Endodermal cell (in vitro differentiated cells): ENCODE measurements around the gene HES4. TPM values are rescaled to one million over a fixed set of nuclear protein-coding genes. Genes with fewer than 3 reads are reported as not detected.
"Not testable (repeated sequence)": the region's sequence is repeated elsewhere in the genome, so short reads cannot be mapped to it uniquely, and the experiment has no call there.

Experiments used
- DNase-seq: peaks from one replicate; pipeline ENCODE4 v3.0.0-alpha.2; 2017
- H3K27ac ChIP-seq: 2 replicates; pipeline ENCODE4 v1.5.1; 2013; ENCODE audit warnings: mild to moderate bottlenecking, low read depth, low read length, moderate library complexity
- H3K27me3 ChIP-seq: 2 replicates; pipeline ENCODE4 v1.6.1; 2013; ENCODE audit warnings: mild to moderate bottlenecking, low read length, moderate library complexity; ENCODE audit not compliant: insufficient read depth, control insufficient read depth, poor library complexity, severe bottlenecking
- H3K36me3 ChIP-seq: 2 replicates; pipeline ENCODE4 v1.7.0; 2013; ENCODE audit warnings: mild to moderate bottlenecking, low read length, moderate library complexity; ENCODE audit not compliant: control insufficient read depth, insufficient read depth
- H3K4me1 ChIP-seq: one replicate; pipeline ENCODE4 v1.7.0; 2013; ENCODE audit warnings: low read length; ENCODE audit not compliant: control insufficient read depth, insufficient read depth
- H3K4me3 ChIP-seq: 2 replicates; pipeline ENCODE4 v1.5.1; 2013; ENCODE audit warnings: mild to moderate bottlenecking, low read length, moderate library complexity
- H3K9ac ChIP-seq: 2 replicates; pipeline ENCODE4 v1.6.1; 2013; ENCODE audit warnings: mild to moderate bottlenecking, low read length, moderate library complexity; ENCODE audit not compliant: poor library complexity, severe bottlenecking; ENCODE audit errors: extremely low read depth
- H3K9me3 ChIP-seq: 2 replicates; pipeline ENCODE4 v1.6.1; 2013; ENCODE audit warnings: mild to moderate bottlenecking, low read length, moderate library complexity; ENCODE audit not compliant: control insufficient read depth
- H3K27ac Mint-ChIP-seq: 2 replicates; pipeline ENCODE4 v1.8.0; 2020; ENCODE audit warnings: mixed read lengths
- H3K27me3 Mint-ChIP-seq: 2 replicates; pipeline ENCODE4 v1.8.0; 2021; ENCODE audit warnings: mild to moderate bottlenecking, mixed read lengths; ENCODE audit not compliant: insufficient read depth
- H3K36me3 Mint-ChIP-seq: 2 replicates; pipeline ENCODE4 v1.8.0; 2020; ENCODE audit warnings: low read depth, mixed read lengths
- H3K4me1 Mint-ChIP-seq: 2 replicates; pipeline ENCODE4 v1.8.0; 2020; ENCODE audit warnings: mixed read lengths
- H3K4me3 Mint-ChIP-seq: 2 replicates; pipeline ENCODE4 v1.8.0; 2020; ENCODE audit warnings: mild to moderate bottlenecking, moderate library complexity, mixed read lengths
- H3K9me3 Mint-ChIP-seq: 2 replicates; pipeline ENCODE4 v1.8.0; 2020; ENCODE audit warnings: mild to moderate bottlenecking, mixed read lengths
- WGBS, 2 experiments: methylation state at CpG; one replicate each; pipeline versions ENCODE4 v1.1.5 to v1.1.7; 2013; ENCODE audit warnings: missing lambda C conversion rate in 2 of 2, mixed read lengths in 1 of 2; ENCODE audit not compliant: insufficient coverage in 1 of 2, insufficient read length in 1 of 2; 5-methylcytosine and 5-hydroxymethylcytosine counted together
- total RNA-seq, 2 donors: library from RNA; stranded (reverse); fragmentation: NEBNext Ultra II Directional in 1 of 2; extraction: Animal tissue kit (Norgen Biotek cat#: 25700) in 1 of 2; gene quantifications; 2 replicates in 1 of 2; 3 replicates in 1 of 2; pipeline ENCODE4 v1.2.1, GENCODE V29; 2021
- TF ChIP-seq, protein P1 (sequence below): fragments of 200-600 bp; sonication (generic); conservative IDR thresholded peaks from 2 replicates; pipeline ENCODE4 v1.5.0; 2021; ENCODE audit warnings: antibody characterized with exemption, mild to moderate bottlenecking

HES4 gene
- total RNA-seq, 2 donors from 2014 or later, result 16.1 to 19.7 TPM

GRCh38 chr1:1017397-1018320, 17.8 kb upstream of the HES4 start:
- H3K27ac ChIP-seq, H3K27me3 ChIP-seq, H3K4me1 ChIP-seq, H3K36me3 ChIP-seq, H3K27ac Mint-ChIP-seq, H3K36me3 Mint-ChIP-seq, H3K4me3 ChIP-seq, DNase-seq, H3K9me3 Mint-ChIP-seq, H3K9me3 ChIP-seq, H3K9ac ChIP-seq, H3K4me3 Mint-ChIP-seq: not testable (repeated sequence)
- H3K4me1 Mint-ChIP-seq, result peaks cover 16% of the 10 kb centered on the region
- 89 to 93% methylated on average over 13 to 17 of the region's 17 CpGs for WGBS, 2 experiments
- H3K27me3 Mint-ChIP-seq, result peaks cover 25% of the 10 kb centered on the region

DNA sequence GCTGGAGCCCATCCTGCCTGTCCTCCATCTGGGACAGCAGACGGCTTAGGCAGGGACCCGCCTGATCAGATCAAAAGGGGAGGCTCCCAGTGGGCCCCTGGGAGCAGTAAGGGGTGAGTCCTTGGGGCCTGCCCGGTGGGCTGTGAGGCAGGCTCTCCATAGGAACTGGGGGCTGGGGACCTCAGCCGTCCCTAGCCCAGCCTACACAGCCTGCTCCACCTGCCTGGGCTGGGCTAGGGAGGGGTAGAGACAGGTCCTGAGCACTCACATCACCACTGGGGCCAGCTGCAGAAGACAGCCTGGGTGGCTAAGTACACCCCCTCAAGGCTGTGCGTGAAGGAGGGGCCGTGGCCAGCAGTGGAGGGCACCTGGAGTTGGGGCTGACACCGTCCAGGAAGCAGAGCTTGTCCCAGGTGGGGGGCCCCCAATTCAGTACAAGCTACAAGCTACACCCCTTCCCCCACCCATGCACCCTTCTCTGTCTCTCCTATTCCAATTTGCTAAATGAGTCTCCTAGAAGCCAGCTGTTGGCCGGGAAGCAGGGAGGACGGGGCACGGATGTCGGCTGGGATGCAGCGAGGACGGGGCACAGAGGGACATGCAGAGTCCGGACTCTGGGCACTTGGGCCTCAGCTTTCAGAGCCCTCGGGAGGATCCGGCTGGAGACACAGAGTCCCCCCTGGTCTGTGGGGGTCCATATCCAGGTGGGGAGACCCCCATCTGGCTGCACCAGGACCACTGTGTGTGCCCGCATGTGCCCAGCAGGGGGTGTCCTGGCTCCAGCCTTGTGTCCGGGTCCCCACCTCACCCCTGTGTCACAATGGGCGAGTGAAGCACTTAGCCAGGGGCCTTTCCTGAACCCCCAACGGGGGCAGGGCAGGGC, 15.1 kb upstream of the HES4 start:
- no peaks in the 10 kb centered on the region for H3K4me1 ChIP-seq
- H3K36me3 Mint-ChIP-seq, result no peaks in the 10 kb centered on the region
- H3K9me3 ChIP-seq, result no peaks in the 10 kb centered on the region
- peak overlapping the region; percentile 74 for H3K4me3 Mint-ChIP-seq
- H3K27me3 Mint-ChIP-seq, result peaks cover 16% of the 10 kb centered on the region
- H3K4me3 ChIP-seq, result peak overlapping the region; percentile 77
- no peaks in the 10 kb centered on the region for H3K9me3 Mint-ChIP-seq
- 82 to 87% methylated on average over 12 to 20 of the region's 20 CpGs for WGBS, 2 experiments
- H3K4me1 Mint-ChIP-seq, result peaks cover 14% of the 10 kb centered on the region
- no peaks in the 10 kb centered on the region for H3K27me3 ChIP-seq
- peak; percentile 71 for DNase-seq
- H3K9ac ChIP-seq, result no peak overlapping the region
- H3K27ac ChIP-seq, result no peak overlapping the region
- TF ChIP-seq, protein P1, sequence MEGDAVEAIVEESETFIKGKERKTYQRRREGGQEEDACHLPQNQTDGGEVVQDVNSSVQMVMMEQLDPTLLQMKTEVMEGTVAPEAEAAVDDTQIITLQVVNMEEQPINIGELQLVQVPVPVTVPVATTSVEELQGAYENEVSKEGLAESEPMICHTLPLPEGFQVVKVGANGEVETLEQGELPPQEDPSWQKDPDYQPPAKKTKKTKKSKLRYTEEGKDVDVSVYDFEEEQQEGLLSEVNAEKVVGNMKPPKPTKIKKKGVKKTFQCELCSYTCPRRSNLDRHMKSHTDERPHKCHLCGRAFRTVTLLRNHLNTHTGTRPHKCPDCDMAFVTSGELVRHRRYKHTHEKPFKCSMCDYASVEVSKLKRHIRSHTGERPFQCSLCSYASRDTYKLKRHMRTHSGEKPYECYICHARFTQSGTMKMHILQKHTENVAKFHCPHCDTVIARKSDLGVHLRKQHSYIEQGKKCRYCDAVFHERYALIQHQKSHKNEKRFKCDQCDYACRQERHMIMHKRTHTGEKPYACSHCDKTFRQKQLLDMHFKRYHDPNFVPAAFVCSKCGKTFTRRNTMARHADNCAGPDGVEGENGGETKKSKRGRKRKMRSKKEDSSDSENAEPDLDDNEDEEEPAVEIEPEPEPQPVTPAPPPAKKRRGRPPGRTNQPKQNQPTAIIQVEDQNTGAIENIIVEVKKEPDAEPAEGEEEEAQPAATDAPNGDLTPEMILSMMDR, result peak; percentile 45
- H3K27ac Mint-ChIP-seq, result no peak overlapping the region
- no peaks in the 10 kb centered on the region for H3K36me3 ChIP-seq

GRCh38 chr1:1013922-1014648, 14.2 kb upstream of the HES4 start:
- Histone ChIP-seq H3K27ac (no peak overlapping the region), H3K4me3 (peak overlapping the region; percentile 77), H3K9me3 (no peaks in the 10 kb centered on the region)

More at GRCh38 chr1:1013922-1014648, 14.2 kb upstream of the HES4 start:
- Histone ChIP-seq H3K9ac (peak overlapping the region; percentile 61), H3K27me3 (no peaks in the 10 kb centered on the region), H3K36me3 (no peaks in the 10 kb centered on the region), H3K4me1 (no peaks in the 10 kb centered on the region)
- Mint-ChIP-seq H3K36me3 (no peaks in the 10 kb centered on the region), H3K4me3 (peak overlapping the region; percentile 74), H3K27ac (peak overlapping the region; percentile 96), H3K9me3 (no peaks in the 10 kb centered on the region), H3K4me1 (peaks cover 14% of the 10 kb centered on the region), H3K27me3 (peaks cover 18% of the 10 kb centered on the region)
- TF ChIP-seq, protein P1, result no peak
- peak; percentile 70 for DNase-seq
- WGBS, 2 experiments, result 64 to 68% methylated on average over 28 to 40 of the region's 41 CpGs
